IMR-90 (cell line): Measurements from ENCODE around the gene AHSG. TPM values are rescaled to one million over a fixed set of nuclear protein-coding genes. Genes with fewer than 3 reads are reported as not detected.

Experiments
- ATAC-seq: fragments of 200-7000 bp; cut with Tn5 transposase; 2 replicates; pipeline ENCODE4 v1.9.1; 2020; ENCODE audit warnings: low read depth, mild to moderate bottlenecking, moderate library complexity
- BruUV-seq: library from RNA; stranded (reverse); fragments of 400-500 nt; replicated peaks from 2 replicates; lab custom pipeline; 2021; lab: Mats Ljungman, UMichigan
- CTCF ChIA-PET: fragments of 300-600 bp; formaldehyde crosslinking; extraction: SDS; loops from one replicate; lab custom pipeline; 2021; ENCODE audit warnings: antibody characterized with exemption; lab: Yijun Ruan, JAX
- POLR2A ChIA-PET: fragments of 300-600 bp; sonication (Branson Sonifier 250); formaldehyde crosslinking; loops from one replicate; lab custom pipeline; 2022; ENCODE audit warnings: antibody characterized with exemption; ENCODE audit not compliant: unreplicated experiment; lab: Charles Lee
- DNase-seq: peaks from one replicate; pipeline ENCODE4 v3.0.0; 2013
- H2AFZ ChIP-seq: replicated peaks from 2 replicates; pipeline ENCODE3; 2013; ENCODE audit warnings: low read length, mild to moderate bottlenecking; ENCODE audit not compliant: poor library complexity
- H2AK5ac ChIP-seq: 2 replicates; pipeline ENCODE4 v1.6.1; 2013; ENCODE audit warnings: low read depth, low read length, inconsistent platforms
- H2AK9ac ChIP-seq: replicated peaks from 2 replicates; pipeline ENCODE3; 2013; ENCODE audit warnings: mild to moderate bottlenecking, low read depth, low read length, moderate library complexity; ENCODE audit not compliant: poor library complexity
- H2BK120ac ChIP-seq: 2 replicates; pipeline ENCODE4 v1.6.1; 2013; ENCODE audit warnings: low read depth, low read length, inconsistent platforms
- H2BK15ac ChIP-seq: 3 replicates; pipeline ENCODE4 v1.6.1; 2013; ENCODE audit warnings: low read depth, low read length, inconsistent platforms
- H2BK20ac ChIP-seq: 2 replicates; pipeline ENCODE4 v1.6.1; 2013; ENCODE audit warnings: low read depth, mild to moderate bottlenecking, inconsistent platforms, low read length, moderate library complexity
- H2BK5ac ChIP-seq: 2 replicates; pipeline ENCODE4 v1.6.1; 2013; ENCODE audit warnings: mild to moderate bottlenecking, low read depth, low read length, inconsistent platforms; ENCODE audit not compliant: poor library complexity, severe bottlenecking
- H3K14ac ChIP-seq: replicated peaks from 2 replicates; pipeline ENCODE4 v1.6.1; 2013; ENCODE audit warnings: low read depth, low read length, inconsistent platforms
- H3K18ac ChIP-seq: 2 replicates; pipeline ENCODE4 v1.6.1; 2013; ENCODE audit warnings: low read depth, low read length, control low read depth
- H3K23ac ChIP-seq: 2 replicates; pipeline ENCODE4 v1.6.1; 2013; ENCODE audit warnings: low read depth, low read length, inconsistent platforms
- H3K27ac ChIP-seq: 2 replicates; pipeline ENCODE4 v1.5.1; 2013; ENCODE audit warnings: mild to moderate bottlenecking, control low read depth, low read length; ENCODE audit not compliant: insufficient read depth
- H3K27me3 ChIP-seq: 2 replicates; pipeline ENCODE4 v1.6.1; 2013; ENCODE audit warnings: low read length; ENCODE audit not compliant: control insufficient read depth, insufficient read depth
- H3K36me3 ChIP-seq: 2 replicates; pipeline ENCODE4 v1.6.1; 2013; ENCODE audit warnings: low read length, mixed read lengths; ENCODE audit not compliant: control insufficient read depth, insufficient read depth
- H3K4ac ChIP-seq: 2 replicates; pipeline ENCODE4 v1.6.1; 2013; ENCODE audit warnings: low read depth, low read length, inconsistent platforms
- H3K4me1 ChIP-seq: 2 replicates; pipeline ENCODE4 v1.6.1; 2013; ENCODE audit warnings: low read length, mixed read lengths; ENCODE audit not compliant: control insufficient read depth, insufficient read depth
- H3K4me2 ChIP-seq: 2 replicates; pipeline ENCODE4 v1.6.1; 2013; ENCODE audit warnings: low read depth, mild to moderate bottlenecking, control low read depth, low read length, moderate library complexity
- H3K4me3 ChIP-seq: 2 replicates; pipeline ENCODE4 v1.5.1; 2013; ENCODE audit warnings: low read depth, mild to moderate bottlenecking, control low read depth, low read length, moderate library complexity; ENCODE audit not compliant: insufficient read depth
- H3K56ac ChIP-seq: 2 replicates; pipeline ENCODE4 v1.6.1; 2013; ENCODE audit warnings: low read length, inconsistent platforms; ENCODE audit not compliant: insufficient read depth; ENCODE audit errors: extremely low read depth
- H3K79me1 ChIP-seq, 2 experiments: 2 replicates each; pipeline ENCODE4 v1.6.1; 2013; ENCODE audit warnings: low read length in 2 of 2, inconsistent platforms in 1 of 2, low read depth in 1 of 2
- H3K9ac ChIP-seq: 2 replicates; pipeline ENCODE4 v1.6.1; 2013; ENCODE audit warnings: low read depth, low read length, control low read depth
- H3K9me1 ChIP-seq: 2 replicates; pipeline ENCODE4 v1.6.1; 2013; ENCODE audit warnings: low read length, inconsistent platforms; ENCODE audit not compliant: insufficient read depth
- H3K9me3 ChIP-seq: 2 replicates; pipeline ENCODE4 v1.6.1; 2013; ENCODE audit warnings: low read length; ENCODE audit not compliant: control insufficient read depth, insufficient read depth
- H4K20me1 ChIP-seq: 2 replicates; pipeline ENCODE4 v1.6.1; 2013; ENCODE audit warnings: low read length, inconsistent platforms; ENCODE audit not compliant: insufficient read depth
- H4K5ac ChIP-seq: 2 replicates; pipeline ENCODE4 v1.6.1; 2013; ENCODE audit warnings: mild to moderate bottlenecking, low read depth, low read length, control low read depth
- H4K8ac ChIP-seq, 2 experiments: 2 replicates each; pipeline ENCODE4 v1.6.1; 2013; ENCODE audit warnings: low read depth in 2 of 2, low read length in 2 of 2, control low read depth in 1 of 2, inconsistent platforms in 1 of 2
- H4K91ac ChIP-seq: 2 replicates; pipeline ENCODE4 v1.6.1; 2013; ENCODE audit warnings: low read depth, low read length, inconsistent platforms; ENCODE audit not compliant: insufficient read depth
- SMC3 ChIP-seq: fragments of 150-350 bp; IDR thresholded peaks from 2 replicates; pipeline ENCODE4 v1.6.1; 2016; ENCODE audit warnings: low read depth, mild to moderate bottlenecking, antibody characterized with exemption, low read length, moderate library complexity
- WGBS, 2 experiments: methylation state at CpG; one replicate each; pipeline versions ENCODE4 v1.1.5 to v1.1.7; 2013; ENCODE audit warnings: missing lambda C conversion rate in 2 of 2; ENCODE audit not compliant: insufficient read length in 1 of 2; ENCODE audit errors: extremely low coverage in 2 of 2; 5-methylcytosine and 5-hydroxymethylcytosine counted together
- dilution Hi-C: fragments of 300-500 bp; cut with HindIII; formaldehyde crosslinking; loops from one replicate; pipeline ENCODE4 v1.14.3; 2018; ENCODE audit warnings: low sequenced_read_pairs; ENCODE audit not compliant: unreplicated experiment
- in situ Hi-C: fragments of 300-500 bp; cut with MboI; formaldehyde crosslinking; loops from 3 replicates; pipeline ENCODE4 v1.14.3; 2019; ENCODE audit warnings: low sequenced_read_pairs, inconsistent platforms, mixed read lengths
- intact Hi-C: fragments of 100-400 bp; cut with micrococcal nuclease; formaldehyde crosslinking; loops from 2 replicates; pipeline ENCODE4 v1.10.0; 2022
- polyA plus RNA-seq, 3 experiments: library from polyadenylated mRNA; depleted of rRNA; stranded (reverse); fragments of >200 nt; gene quantifications; 2 replicates each; pipeline ENCODE4 v1.2.3, GENCODE V29; 2012; ENCODE audit warnings: low replicate concordance in 1 of 3
- total RNA-seq: library from RNA; depleted of rRNA; stranded (reverse); fragments of >200 nt; gene quantifications from 2 replicates; pipeline ENCODE4 v1.2.3, GENCODE V29; 2012

The AHSG gene
- total and polyA plus RNA-seq, 2 of the 4 experiments (the other 2 are of a cell fraction), result not detected

DNA sequence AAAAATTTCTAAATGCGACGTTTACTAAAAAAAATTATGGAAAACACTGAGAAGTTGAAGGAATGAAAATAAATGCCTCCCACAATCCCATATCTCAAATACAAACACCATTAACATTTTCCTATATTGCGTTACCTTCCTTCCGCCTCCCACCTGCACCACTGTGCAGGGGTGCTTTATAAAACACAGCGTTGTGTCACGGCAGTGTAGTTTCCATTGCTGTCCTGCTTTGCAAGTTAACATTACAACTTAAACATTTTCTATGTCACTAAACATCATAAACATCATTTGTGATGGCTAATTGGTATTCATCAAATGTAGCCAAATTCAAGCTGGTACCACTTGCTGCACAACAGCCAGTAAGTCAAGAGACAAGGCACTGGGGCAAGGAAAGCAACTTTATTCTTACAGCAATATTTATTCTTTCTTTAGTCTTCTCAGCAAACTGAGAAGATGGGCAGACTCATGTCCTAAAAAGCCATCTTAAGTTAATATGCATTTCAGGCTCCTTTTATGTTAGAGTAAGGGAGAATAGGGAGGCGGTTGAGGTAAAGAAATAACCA lies 15.1 kb downstream of the AHSG start:
- H2AK5ac ChIP-seq, result no peak overlapping the region

More for the DNA sequence above, 15.1 kb downstream of the AHSG start:
- H3K4ac ChIP-seq, result no peak overlapping the region
- H4K5ac ChIP-seq, result no peak overlapping the region
- no peak overlapping the region for H4K8ac ChIP-seq
- no peak overlapping the region for H2AFZ ChIP-seq
- no peak for TF ChIP-seq SMC3
- intact Hi-C loops, result no loop called here
- no peak overlapping the region for H3K9ac ChIP-seq
- no peak overlapping the region for H3K27ac ChIP-seq
- H3K4me2 ChIP-seq, result no peak overlapping the region
- H3K9me1 ChIP-seq, result no peaks in the 10 kb centered on the region
- no peak overlapping the region for H2BK120ac ChIP-seq
- H3K18ac ChIP-seq, result no peak overlapping the region
- ChIA-PET POLR2A (no interaction called here), CTCF (no interaction called here)
- H3K14ac ChIP-seq, result no peak overlapping the region
- no peaks in the 10 kb centered on the region for H3K4me1 ChIP-seq
- H3K56ac ChIP-seq, result no peak overlapping the region
- no peaks in the 10 kb centered on the region for H3K9me3 ChIP-seq
- BruUV-seq, result no TSS peak
- dilution Hi-C loops, result no loop called here
- ATAC-seq (no peak), DNase-seq (no peak)
- H4K91ac ChIP-seq, result no peak overlapping the region
- H3K36me3 ChIP-seq, result no peaks in the 10 kb centered on the region
- no peak overlapping the region for H2BK20ac ChIP-seq
- H3K23ac ChIP-seq, result no peak overlapping the region
- H4K20me1 ChIP-seq, result no peaks in the 10 kb centered on the region
- no peak overlapping the region for H3K4me3 ChIP-seq
- peaks cover 3% of the 10 kb centered on the region for H3K27me3 ChIP-seq
- in situ Hi-C loops, result no loop called here
- no peak overlapping the region for H2BK15ac ChIP-seq
- no peaks in the 10 kb centered on the region for H3K79me1 ChIP-seq
- 96 to 100% methylated on average over 2 to 3 of the region's 7 CpGs for WGBS, 2 experiments
- H2BK5ac ChIP-seq, result no peak overlapping the region
- no peak overlapping the region for H2AK9ac ChIP-seq
